ENCODE data around the gene B4GALT3. TPM values are rescaled to one million over a fixed set of nuclear protein-coding genes. Genes with fewer than 3 reads are reported as not detected.

B4GALT3 gene
- total and polyA plus RNA-seq, 2 of the 4 experiments (the other 2 are of a cell fraction), result 19.9 to 36.0 TPM

DNA sequence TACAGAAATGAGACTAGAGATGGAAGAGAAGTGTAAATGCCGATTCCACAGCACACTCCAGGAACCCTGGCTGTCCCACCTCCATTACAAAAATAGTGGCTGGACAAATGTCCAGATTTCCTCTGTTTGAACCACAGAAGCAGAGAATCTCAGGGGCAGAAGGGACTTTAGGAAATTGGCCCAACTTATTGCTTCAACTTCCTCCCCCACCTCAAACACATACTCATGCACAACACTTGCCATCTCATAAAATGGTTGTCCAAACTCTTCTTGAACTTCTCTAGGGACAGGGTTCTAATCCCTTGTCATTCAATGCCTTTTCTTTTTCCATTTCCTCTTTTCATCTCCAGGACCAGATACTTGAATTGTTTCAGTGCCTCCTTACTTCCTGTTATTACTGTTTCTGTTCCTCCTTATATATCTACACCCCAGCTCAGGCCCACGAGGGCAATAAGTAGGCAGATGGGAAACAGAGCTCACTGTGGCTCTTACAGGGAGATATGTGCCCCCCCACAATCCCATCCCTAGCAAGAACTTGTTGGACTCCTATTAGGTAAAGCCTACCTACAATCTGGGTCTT lies 8.5 kb upstream of the B4GALT3 start:
- H3K79me1 ChIP-seq (ENCODE audit: low read depth in 1 of 2, low read length in 2 of 2), result no peaks in the 10 kb centered on the region
- H4K8ac ChIP-seq (ENCODE audit: low read depth in 2 of 2, low read length in 2 of 2), result peak overlapping the region in 1 of 2 experiments; percentile 57; a peak in 2 of 4 replicates
- no peak overlapping the region for H4K91ac ChIP-seq (ENCODE audit: insufficient read depth, low read depth, low read length)
- no peaks in the 10 kb centered on the region for H3K36me3 ChIP-seq (ENCODE audit: control insufficient read depth, insufficient read depth, low read length)
- no peak overlapping the region for H2BK5ac ChIP-seq (ENCODE audit: low read depth, low read length, poor library complexity, severe bottlenecking)
- no peak overlapping the region; the same call in 1 of the 2 replicates for H3K14ac ChIP-seq (replicated peaks; ENCODE audit: low read depth, low read length)
- no peak overlapping the region; the same call in 1 of the 2 replicates for H3K23ac ChIP-seq (ENCODE audit: low read depth, low read length)
- ATAC-seq (ENCODE audit: low read depth) (no peak), DNase-seq (no peak)
- no peak overlapping the region for H2BK15ac ChIP-seq (ENCODE audit: low read depth, low read length)
- no peak overlapping the region for H3K4me3 ChIP-seq (ENCODE audit: insufficient read depth, low read depth, low read length)
- in situ Hi-C loops (cut with MboI; ENCODE audit: low sequenced_read_pairs) (no loop called here), intact Hi-C loops (cut with micrococcal nuclease) (no loop called here), dilution Hi-C loops (cut with HindIII; ENCODE audit: low sequenced_read_pairs, unreplicated experiment) (no loop called here)
- peak overlapping the region; percentile 3; the same call in 1 of the 2 replicates for H2BK120ac ChIP-seq (ENCODE audit: low read depth, low read length)
- no peak overlapping the region for H4K5ac ChIP-seq (ENCODE audit: low read depth, low read length)
- H3K27ac ChIP-seq (ENCODE audit: insufficient read depth, low read length), result no peak overlapping the region
- BruUV-seq (replicated peaks), result no TSS peak
- H3K9me3 ChIP-seq (ENCODE audit: control insufficient read depth, insufficient read depth, low read length), result no peaks in the 10 kb centered on the region
- no peaks in the 10 kb centered on the region for H3K27me3 ChIP-seq (ENCODE audit: control insufficient read depth, insufficient read depth, low read length)
- 0 out of 2 replicates have a peak, but pooled peaks cover 6% of the 10 kb centered on the region for H3K9me1 ChIP-seq (ENCODE audit: insufficient read depth, low read length)
- no CpG with 5 or more reads among the region's 2 CpGs for WGBS, 2 experiments (ENCODE audit: extremely low coverage in 2 of 2, insufficient read length in 1 of 2)
- ChIA-PET POLR2A (ENCODE audit: unreplicated experiment) (no interaction called here), CTCF (no interaction called here)
- peak overlapping the region; percentile 29; the same call in 1 of the 2 replicates for H3K4ac ChIP-seq (ENCODE audit: low read depth, low read length)
- no peaks in the 10 kb centered on the region for H4K20me1 ChIP-seq (ENCODE audit: insufficient read depth, low read length)
- H2AK5ac ChIP-seq (ENCODE audit: low read depth, low read length), result no peak overlapping the region
- no peak overlapping the region for H3K9ac ChIP-seq (ENCODE audit: low read depth, low read length)
- H2AFZ ChIP-seq (replicated peaks; ENCODE audit: low read length, poor library complexity), result peak overlapping the region; percentile 47
- H2BK20ac ChIP-seq (ENCODE audit: low read depth, low read length), result no peak overlapping the region
- H2AK9ac ChIP-seq (replicated peaks; ENCODE audit: low read depth, low read length, poor library complexity), result peak overlapping the region; percentile 23
- peaks cover 3% of the 10 kb centered on the region for H3K4me1 ChIP-seq (ENCODE audit: control insufficient read depth, insufficient read depth, low read length)
- H3K56ac ChIP-seq (ENCODE audit: extremely low read depth, insufficient read depth, low read length), result no peak overlapping the region
- H3K4me2 ChIP-seq (ENCODE audit: low read depth, low read length), result no peak overlapping the region
- TF ChIP-seq MAFK (IDR thresholded peaks at IDR 0.05; ENCODE audit: low read depth, low read length), result no peak
- no peak for TF ChIP-seq RFX5 (IDR thresholded peaks at IDR 0.05; ENCODE audit: low read depth, low read length)
- no peak for TF ChIP-seq CEBPB (IDR thresholded peaks at IDR 0.05; ENCODE audit: low read depth, low read length)
- TF ChIP-seq FOS (IDR thresholded peaks at IDR 0.05; ENCODE audit: low read depth, low read length), result no peak
- no peak for TF ChIP-seq MXI1 (IDR thresholded peaks at IDR 0.05; ENCODE audit: borderline replicate concordance, low read depth, low read length)
- no peak for TF ChIP-seq RCOR1 (IDR thresholded peaks at IDR 0.05; ENCODE audit: insufficient replicate concordance, low read length)
- TF ChIP-seq, protein P1, sequence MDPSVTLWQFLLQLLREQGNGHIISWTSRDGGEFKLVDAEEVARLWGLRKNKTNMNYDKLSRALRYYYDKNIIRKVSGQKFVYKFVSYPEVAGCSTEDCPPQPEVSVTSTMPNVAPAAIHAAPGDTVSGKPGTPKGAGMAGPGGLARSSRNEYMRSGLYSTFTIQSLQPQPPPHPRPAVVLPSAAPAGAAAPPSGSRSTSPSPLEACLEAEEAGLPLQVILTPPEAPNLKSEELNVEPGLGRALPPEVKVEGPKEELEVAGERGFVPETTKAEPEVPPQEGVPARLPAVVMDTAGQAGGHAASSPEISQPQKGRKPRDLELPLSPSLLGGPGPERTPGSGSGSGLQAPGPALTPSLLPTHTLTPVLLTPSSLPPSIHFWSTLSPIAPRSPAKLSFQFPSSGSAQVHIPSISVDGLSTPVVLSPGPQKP (IDR thresholded peaks at IDR 0.05; ENCODE audit: borderline replicate concordance, low read depth, low read length), result no peak
- TF ChIP-seq MAZ (IDR thresholded peaks at IDR 0.05; ENCODE audit: borderline replicate concordance, low read depth, low read length), result no peak
- no peak for TF ChIP-seq NFE2L2 (IDR thresholded peaks at IDR 0.05; ENCODE audit: low read depth, low read length)
- TF ChIP-seq CHD1 (IDR thresholded peaks at IDR 0.05; ENCODE audit: low read depth, low read length), result no peak
- TF ChIP-seq, protein P2, sequence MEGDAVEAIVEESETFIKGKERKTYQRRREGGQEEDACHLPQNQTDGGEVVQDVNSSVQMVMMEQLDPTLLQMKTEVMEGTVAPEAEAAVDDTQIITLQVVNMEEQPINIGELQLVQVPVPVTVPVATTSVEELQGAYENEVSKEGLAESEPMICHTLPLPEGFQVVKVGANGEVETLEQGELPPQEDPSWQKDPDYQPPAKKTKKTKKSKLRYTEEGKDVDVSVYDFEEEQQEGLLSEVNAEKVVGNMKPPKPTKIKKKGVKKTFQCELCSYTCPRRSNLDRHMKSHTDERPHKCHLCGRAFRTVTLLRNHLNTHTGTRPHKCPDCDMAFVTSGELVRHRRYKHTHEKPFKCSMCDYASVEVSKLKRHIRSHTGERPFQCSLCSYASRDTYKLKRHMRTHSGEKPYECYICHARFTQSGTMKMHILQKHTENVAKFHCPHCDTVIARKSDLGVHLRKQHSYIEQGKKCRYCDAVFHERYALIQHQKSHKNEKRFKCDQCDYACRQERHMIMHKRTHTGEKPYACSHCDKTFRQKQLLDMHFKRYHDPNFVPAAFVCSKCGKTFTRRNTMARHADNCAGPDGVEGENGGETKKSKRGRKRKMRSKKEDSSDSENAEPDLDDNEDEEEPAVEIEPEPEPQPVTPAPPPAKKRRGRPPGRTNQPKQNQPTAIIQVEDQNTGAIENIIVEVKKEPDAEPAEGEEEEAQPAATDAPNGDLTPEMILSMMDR (conservative IDR thresholded peaks at IDR 0.05; ENCODE audit: low read depth, low read length), result no peak
- no peak for TF ChIP-seq SMC3 (IDR thresholded peaks at IDR 0.05; ENCODE audit: low read depth, low read length)
- no peak for TF ChIP-seq BHLHE40 (IDR thresholded peaks at IDR 0.05; ENCODE audit: low read depth, low read length)
- no peak for TF ChIP-seq USF2 (IDR thresholded peaks at IDR 0.05; ENCODE audit: low read depth, low read length)
- TF ChIP-seq POLR2A (IDR thresholded peaks at IDR 0.05; ENCODE audit: low read depth, low read length), result no peak
- no peak for TF ChIP-seq RAD21 (IDR thresholded peaks at IDR 0.05; ENCODE audit: low read length)
- H3K18ac ChIP-seq (ENCODE audit: low read depth, low read length), result no peak overlapping the region

Data from IMR-90 (cell line).